LNCAP (cell line): ENCODE results near the gene C9orf72.

ENCODE experiments used
- TF ChIP-seq, protein P1 (sequence below): fragments of 450-650 bp; IDR thresholded peaks from 2 replicates; pipeline ENCODE4 v1.5.1; 2017; ENCODE audit warnings: mild to moderate bottlenecking

Gene C9orf72

DNA sequence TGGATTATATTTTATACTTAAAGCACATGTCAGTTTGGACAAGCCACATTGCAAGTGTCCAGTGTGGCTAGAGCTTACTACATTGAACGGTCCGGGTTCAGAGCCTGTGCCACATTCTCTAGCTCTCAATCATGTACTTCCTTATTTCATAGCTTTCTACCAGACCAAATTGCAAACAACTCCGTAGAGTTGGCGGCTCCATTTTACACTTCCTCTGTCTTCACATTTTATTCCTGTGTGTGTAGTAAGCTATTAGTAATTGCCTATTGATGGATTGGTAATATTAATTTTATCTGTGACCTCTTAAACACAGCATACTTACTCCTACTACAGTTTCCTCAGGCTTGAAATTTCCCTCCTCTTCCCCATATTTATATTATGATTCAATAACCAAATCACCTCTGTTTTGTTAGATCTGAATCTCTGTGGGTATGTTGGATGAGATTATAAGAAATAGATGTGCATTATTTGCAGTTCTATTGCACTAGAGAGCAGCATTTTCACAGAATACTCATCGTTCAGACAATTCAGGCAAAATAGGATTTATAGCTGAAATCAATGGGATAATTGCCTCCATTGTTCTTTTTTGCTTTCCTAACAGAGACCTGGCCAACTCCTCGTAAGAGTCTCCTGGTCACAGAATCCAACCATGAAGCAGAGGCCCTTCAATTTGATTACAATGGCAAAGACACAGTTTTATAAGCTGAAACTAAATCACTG, 29.0 kb upstream of the C9orf72 start:
- TF ChIP-seq, protein P1, sequence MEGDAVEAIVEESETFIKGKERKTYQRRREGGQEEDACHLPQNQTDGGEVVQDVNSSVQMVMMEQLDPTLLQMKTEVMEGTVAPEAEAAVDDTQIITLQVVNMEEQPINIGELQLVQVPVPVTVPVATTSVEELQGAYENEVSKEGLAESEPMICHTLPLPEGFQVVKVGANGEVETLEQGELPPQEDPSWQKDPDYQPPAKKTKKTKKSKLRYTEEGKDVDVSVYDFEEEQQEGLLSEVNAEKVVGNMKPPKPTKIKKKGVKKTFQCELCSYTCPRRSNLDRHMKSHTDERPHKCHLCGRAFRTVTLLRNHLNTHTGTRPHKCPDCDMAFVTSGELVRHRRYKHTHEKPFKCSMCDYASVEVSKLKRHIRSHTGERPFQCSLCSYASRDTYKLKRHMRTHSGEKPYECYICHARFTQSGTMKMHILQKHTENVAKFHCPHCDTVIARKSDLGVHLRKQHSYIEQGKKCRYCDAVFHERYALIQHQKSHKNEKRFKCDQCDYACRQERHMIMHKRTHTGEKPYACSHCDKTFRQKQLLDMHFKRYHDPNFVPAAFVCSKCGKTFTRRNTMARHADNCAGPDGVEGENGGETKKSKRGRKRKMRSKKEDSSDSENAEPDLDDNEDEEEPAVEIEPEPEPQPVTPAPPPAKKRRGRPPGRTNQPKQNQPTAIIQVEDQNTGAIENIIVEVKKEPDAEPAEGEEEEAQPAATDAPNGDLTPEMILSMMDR: no peak

DNA sequence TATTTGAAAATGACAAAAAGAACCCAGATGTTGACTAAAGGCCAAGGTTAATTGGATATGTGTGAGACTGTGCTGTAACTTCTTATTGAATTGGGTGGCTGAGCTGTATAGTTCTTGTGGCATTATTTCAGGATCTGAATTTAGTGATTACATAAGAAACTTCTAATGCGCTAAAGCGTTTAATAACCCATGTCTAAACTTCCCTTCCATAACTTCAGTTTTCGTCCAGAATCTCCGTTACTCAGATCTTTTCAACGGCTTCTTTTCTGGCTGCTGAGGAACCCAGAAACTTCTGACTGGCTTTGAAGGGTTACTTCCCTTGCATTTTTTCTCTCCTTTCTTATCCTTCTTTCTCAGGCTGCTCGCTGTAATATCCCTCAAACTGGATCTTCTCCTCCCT, 28.1 kb upstream of the C9orf72 start:
- TF ChIP-seq, protein P1: no peak

DNA sequence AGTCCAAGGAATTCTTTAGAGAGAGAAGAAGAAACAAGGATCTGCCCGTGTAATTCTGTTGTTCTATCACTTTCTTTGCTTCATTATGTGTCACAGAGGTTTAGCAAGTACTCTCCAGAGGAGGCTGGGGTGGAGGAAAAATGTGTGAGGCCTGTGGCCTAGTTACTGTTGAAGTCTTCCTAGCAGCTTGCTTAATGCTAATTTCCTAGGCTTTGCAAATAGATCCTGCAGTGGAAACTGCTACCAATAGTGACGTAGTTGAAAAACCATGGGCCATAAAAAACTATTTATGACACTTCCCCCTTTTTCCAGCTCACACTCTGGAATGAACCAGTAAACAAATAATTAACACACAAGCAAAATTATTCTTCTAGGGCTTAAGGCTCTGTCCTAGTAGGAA, 27.0 kb upstream of the C9orf72 start:
- TF ChIP-seq, protein P1: no peak

DNA sequence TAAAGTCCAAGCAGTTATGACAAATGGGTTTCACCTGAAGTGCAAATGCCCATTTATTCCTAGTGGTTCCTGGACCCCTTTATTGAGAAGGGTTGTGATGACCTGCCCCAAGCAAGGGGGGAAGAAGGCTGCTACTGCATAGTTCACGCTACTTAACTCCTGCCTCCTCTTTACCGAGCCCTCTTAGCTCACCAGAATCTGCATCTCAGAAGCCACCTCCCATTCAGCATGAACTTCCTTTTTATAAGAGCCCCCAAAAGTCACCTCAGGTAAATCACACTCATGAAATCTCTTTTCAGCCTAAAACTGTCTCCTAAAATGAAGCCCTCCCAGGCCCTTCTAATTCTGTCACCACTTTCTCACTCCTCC, 26.6 kb upstream of the C9orf72 start:
- TF ChIP-seq, protein P1: no peak

DNA sequence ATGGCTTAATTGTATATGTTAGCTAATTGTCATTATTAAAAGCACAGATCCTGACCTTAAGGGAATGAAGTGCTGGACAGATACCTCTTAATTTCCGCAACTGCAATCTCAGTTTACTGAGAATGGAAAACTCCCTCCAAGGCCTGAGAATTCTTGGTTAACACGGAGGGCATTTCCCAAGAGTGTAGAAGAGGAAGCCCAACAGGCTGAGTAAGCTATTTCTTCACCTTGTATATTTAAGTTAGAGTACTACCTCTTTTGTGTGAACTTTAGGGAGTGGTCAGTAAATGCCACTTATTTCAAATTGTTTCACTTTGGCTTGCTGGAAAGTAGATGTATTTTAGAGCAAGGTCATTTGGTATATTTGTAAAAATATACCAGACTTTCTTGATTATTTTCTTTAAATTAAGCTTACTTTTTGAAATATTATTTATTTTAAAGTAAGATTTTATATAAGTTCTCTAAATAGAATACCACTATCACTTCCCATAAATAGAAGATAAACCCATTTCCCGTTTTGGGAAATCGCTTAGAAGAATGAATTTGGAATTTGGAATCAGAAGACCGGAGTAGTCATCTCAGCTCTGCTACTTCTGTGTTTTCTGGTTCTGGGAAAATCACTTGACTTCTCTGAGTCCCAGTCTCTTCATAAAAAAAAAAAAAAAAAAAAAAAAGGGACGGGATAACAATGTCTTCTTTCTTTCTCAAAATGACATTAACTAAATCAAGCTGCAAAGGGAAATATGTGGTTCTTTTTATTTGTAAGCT, 26.0 kb upstream of the C9orf72 start:
- TF ChIP-seq, protein P1: no peak

DNA sequence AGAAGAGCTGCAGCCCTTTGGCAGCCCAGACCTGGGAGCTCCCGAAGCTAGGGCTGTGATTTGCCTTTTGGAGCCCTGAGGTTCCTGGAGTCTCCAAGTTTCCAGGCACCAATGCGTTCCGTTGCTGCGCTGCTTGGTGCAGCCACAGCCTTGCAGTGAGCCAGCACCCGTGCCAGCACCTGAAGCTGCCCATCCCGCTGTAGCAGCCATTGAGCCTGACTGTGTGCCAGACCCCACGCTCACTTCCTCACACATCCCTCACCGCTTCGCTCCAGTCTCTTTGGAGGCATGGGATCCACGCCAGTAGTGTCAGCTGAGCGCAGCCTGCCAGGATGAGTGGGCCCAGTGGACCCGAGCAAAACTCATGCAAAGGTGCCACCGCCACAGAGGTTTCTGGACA, 22.5 kb upstream of the C9orf72 start:
- TF ChIP-seq, protein P1: no peak

DNA sequence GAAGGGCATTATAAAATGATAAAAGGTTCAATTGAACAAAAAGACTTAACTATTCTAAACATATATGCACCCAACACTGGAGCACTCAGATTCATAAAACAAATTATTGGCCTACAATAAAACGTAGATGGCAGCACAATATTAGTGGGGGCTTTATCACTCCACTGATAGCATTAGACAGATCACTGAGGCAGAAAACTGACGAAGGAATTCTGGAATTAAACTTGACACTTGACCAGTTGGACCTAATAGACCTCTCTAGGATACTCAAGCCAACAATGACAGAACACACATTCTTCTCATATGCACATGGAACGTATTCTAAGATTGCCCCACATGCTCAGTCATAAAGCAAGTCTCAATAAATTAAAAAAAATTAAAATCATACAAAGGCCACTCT, 18.4 kb upstream of the C9orf72 start:
- TF ChIP-seq, protein P1: no peak
